CD4-positive, alpha-beta T cell treated with Interleukin-4 for 1 hour (primary cell): Measurements from ENCODE around the gene GPR35.

Source experiments
- DNase-seq, 2 donors: peaks; one replicate each; pipeline ENCODE4 v3.0.0-alpha.2; 2020 to 2022

The GPR35 gene

GRCh38 chr2:240624950-240625621, at the start of gene GPR35:
TSS of gene GPR35 (plus strand) at chr2:240625480. CDS start at chr2:240629953, 4,473 bp downstream.
- peak; percentile 88 to 92 for DNase-seq

GRCh38 chr2:240576036-240576435, 49.2 kb upstream of the GPR35 start:
- no peak for DNase-seq

- DNase-seq, result no peak
Measured at GRCh38 chr2:240576436-240577205, 48.7 kb upstream of the GPR35 start.

GRCh38 chr2:240577281-240578109, 47.8 kb upstream of the GPR35 start:
- DNase-seq, result no peak

- no peak for DNase-seq
Measured at GRCh38 chr2:240578110-240578450, 47.2 kb upstream of the GPR35 start.

GRCh38 chr2:240578488-240578887, 46.8 kb upstream of the GPR35 start:
- no peak for DNase-seq

GRCh38 chr2:240579071-240579762, 46.1 kb upstream of the GPR35 start:
- no peak for DNase-seq

GRCh38 chr2:240579771-240580614, 45.3 kb upstream of the GPR35 start:
- DNase-seq, result peak; percentile 72 to 85

- no peak for DNase-seq
Measured at GRCh38 chr2:240581811-240582210, 43.5 kb upstream of the GPR35 start.

GRCh38 chr2:240582781-240583180, 42.5 kb upstream of the GPR35 start:
- no peak for DNase-seq

GRCh38 chr2:240583774-240584173, 41.5 kb upstream of the GPR35 start:
- DNase-seq, result no peak

- peak in 1 of 2 donors; percentile 55 for DNase-seq
Measured at GRCh38 chr2:240584486-240585031, 40.7 kb upstream of the GPR35 start.

GRCh38 chr2:240585101-240585500, 40.2 kb upstream of the GPR35 start:
- DNase-seq, result no peak

- no peak for DNase-seq
Measured at GRCh38 chr2:240585681-240586197, 39.5 kb upstream of the GPR35 start.

GRCh38 chr2:240586198-240586918, 38.9 kb upstream of the GPR35 start, which contains the start of gene CAPN10:
TSS of gene CAPN10 (plus strand) at chr2:240586734. CDS start at chr2:240586912, 178 bp downstream.
- peak; percentile 95 for DNase-seq

- DNase-seq, result peak; percentile 46 to 58
Measured at GRCh38 chr2:240586919-240587800, 38.1 kb upstream of the GPR35 start.

GRCh38 chr2:240588006-240588655, 37.1 kb upstream of the GPR35 start:
- DNase-seq, result no peak

- DNase-seq, result no peak
Measured at GRCh38 chr2:240588669-240589068, 36.6 kb upstream of the GPR35 start.

- DNase-seq, result no peak
Measured at GRCh38 chr2:240589375-240589774, 35.9 kb upstream of the GPR35 start.
